GM18511 (cell line): ENCODE results near the gene VPS13D.
"Not testable (repeated sequence)": the region's sequence is repeated elsewhere in the genome, so short reads cannot be mapped to it uniquely, and the experiment has no call there.

Source experiments
- ATAC-seq: cut with Tn5 transposase; IDR thresholded peaks from one replicate; pipeline ENCODE4 v1.9.1; 2021; ENCODE audit warnings: mild to moderate bottlenecking, moderate library complexity; ENCODE audit not compliant: unreplicated experiment

Gene VPS13D

DNA sequence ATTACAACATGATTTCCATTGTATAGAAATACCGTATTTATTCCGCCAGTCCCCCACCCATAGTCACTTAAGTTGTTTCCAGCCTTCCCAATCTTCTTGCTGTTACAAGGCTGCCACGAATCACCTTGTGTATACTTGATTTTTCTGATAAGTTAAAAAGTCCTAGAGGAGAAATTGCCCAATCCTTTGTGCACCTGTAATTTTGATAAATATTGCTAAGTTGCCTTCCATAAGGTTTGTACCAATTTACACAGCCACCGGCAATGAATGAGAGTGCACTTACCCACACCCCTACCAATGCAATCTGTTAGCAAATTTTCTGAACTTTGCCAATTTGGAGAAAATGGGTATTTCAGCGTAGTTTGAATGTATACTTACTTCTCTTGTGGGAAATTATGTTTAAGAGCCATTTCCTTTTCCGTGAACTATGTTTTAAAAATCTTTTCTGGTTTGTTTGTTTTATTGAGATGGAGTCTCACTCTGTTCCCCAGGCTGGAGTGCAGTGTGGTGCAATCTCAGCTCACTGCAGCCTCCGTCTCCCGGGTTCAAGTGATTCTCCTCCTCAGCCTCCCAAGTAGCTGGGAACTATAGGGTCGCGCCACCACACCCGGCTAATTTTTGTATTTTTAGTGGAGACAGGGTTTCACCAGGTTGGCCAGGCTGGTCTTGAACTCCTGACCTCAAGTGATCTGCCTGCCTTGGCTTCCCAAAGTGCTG is 300.8 kb downstream of the VPS13D start:
- ATAC-seq = no peak

DNA sequence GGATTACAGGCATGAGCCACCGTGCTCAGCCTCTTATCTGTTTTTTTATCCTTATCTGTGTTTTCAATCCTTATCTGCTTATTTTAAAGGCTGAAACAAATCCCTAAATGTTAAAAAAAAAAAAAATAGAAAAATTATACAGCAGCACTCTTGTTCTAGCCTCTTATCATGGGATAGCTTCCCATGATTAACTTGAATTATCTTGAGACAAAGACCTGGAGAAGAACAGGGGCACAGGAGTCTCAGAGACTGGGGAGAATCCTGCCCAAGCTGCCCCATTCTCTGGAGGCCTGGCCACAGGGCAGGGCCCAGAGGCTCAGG is 301.3 kb downstream of the VPS13D start:
- ATAC-seq = no peak

DNA sequence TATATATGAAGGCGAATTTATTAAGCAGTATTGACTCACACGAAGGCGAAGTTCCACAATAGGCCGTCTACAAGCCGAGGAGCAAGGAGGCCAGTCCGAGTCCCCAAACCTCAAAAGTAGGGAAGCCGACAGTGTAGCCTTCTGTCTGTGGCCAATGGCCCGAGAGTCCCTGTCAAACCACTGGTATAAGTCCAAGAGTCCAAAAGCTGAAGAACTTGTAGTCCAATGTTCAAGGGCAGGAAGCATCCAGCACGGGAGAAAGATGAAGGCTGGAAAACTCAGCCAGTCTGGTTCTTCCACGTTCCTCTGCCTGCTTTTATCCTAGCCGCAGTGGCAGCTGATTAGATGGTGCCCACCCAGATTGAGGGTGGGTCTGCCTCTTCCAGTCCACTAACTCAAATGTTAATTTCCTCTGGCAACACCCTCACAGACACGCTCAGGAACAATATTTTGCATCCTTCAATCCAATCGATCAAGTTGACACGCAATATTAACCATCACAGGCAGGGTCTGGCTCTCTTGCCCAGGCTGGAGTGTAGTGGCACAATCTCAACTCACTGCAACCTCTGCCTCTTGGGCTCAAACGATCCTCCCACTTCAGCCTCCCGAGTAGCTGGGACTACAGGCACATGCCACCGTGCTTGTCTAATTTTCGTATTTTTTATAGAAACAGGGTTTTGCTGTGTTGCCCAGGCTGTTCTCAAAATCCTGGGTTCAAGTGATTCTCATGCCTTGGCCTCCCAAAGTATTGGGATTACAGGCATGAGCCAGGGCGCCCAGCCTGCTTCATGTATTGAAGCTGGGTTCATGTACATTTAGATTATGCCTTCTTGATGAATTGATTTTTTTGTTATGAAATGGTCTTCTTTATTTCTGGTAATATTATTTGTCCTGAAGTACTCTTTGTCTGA is 302.8 kb downstream of the VPS13D start:
- no peak for ATAC-seq

DNA sequence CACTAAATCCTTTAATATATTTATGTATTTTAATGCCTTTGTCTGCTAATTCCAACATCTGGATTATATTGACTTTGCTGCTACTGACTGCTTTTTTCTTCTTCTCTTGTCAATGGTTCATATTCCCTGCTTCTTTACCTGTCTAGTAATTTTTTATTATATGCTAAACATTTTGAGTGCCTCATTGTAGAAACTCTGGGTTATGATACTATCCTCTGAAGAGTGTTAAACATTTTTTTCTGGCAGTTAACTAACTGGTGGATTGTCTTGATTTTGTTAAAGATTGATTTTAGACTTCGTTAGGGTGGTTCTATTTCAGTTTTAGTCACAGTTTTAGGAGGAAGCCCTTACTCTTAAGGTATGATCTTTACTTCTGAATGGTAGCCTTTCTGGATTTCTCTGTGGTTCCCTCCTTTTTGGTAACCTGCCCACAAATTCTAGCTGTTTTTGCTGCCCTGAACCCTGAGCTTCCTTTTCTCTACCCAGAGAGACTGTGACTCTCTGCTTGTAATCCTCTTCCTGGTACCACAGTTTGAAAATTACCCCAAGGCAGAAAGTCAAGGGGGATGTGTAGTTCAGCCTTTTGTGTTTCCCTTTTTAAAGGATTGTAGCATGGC is 306.3 kb downstream of the VPS13D start:
- no peak for ATAC-seq

DNA sequence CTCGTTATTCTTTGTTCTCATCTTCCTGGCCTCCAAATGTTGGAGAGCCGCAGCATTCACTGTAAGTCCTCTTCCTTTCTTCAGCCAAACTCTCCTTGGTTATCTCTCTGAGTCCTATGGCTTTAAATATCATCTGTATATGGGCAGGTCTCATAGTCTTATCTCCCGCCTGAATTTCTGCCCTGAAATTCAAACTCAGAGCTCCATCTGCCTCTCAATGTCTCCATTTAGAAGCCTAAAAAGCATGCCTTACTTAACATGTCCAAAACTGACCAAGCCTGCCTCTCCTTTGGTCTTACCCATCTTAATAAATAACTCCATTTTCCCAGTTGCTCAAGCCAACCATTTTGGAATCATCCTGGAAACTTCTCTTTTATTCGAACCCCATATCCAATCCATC is 307.5 kb downstream of the VPS13D start:
- no peak for ATAC-seq

DNA sequence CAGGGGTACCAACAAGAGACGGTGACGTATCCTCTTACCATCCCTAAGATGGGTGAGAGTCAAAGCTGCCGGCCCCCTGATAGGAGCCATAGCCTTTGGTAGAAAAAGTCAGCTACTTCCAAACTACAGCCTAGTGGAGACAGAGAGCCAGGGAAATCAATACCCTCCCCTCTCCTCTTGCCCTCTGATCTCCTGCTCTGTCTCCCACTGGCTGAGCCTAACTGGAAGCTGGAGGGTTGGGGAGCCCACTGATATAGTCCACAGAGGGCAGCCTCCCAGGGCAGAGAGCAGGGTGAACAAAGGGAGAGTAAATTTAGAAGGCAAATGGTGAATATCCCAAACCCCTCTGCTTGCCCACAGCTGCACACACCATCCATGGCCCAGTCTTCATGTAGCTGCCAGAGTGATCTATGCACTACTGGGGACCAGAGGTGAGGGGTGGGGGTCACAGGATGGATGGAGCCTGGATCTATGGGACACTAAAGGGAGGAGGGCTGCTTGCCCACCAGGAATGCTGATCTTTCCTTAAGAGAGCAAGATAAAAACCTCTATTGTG is 308.2 kb downstream of the VPS13D start:
- no peak for ATAC-seq

DNA sequence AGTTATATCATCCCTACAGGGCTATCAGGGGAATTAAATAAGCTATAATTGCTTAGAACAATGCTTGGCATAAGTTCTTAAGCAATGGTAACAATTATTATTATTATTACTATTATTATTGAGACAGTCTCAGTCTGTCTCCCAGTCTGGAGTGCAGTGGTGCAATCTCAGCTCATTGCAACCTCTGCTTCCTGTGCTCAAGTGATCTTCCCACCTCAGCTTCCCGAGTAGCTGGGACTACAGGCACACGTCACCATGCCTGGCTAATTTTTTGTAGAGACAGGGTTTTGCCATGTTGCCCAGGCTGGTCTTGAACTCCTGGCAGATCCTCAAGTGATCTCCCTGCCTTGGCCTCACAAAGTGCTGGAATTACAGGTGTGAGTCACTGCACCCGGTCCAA is 308.7 kb downstream of the VPS13D start:
- not testable (repeated sequence) for ATAC-seq

DNA sequence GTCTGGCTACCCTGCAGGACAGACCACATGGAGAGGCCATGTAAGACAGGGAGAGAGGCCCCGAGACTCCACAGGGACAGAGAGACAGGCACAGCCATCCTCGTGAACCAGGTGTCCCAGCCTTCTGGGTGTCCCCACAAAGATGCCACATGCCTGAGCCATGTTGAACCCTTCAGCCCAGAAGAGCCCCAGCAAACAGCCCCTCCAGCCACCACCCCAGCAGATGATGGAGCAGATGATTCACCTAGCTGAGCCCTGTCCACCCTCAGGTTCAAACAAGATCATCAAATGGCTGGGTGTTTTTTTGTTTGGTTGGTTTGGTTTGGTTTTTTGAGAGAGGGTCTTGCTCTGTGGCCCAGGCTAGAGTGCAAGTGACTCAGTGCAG is 309.5 kb downstream of the VPS13D start:
- ATAC-seq = no peak

DNA sequence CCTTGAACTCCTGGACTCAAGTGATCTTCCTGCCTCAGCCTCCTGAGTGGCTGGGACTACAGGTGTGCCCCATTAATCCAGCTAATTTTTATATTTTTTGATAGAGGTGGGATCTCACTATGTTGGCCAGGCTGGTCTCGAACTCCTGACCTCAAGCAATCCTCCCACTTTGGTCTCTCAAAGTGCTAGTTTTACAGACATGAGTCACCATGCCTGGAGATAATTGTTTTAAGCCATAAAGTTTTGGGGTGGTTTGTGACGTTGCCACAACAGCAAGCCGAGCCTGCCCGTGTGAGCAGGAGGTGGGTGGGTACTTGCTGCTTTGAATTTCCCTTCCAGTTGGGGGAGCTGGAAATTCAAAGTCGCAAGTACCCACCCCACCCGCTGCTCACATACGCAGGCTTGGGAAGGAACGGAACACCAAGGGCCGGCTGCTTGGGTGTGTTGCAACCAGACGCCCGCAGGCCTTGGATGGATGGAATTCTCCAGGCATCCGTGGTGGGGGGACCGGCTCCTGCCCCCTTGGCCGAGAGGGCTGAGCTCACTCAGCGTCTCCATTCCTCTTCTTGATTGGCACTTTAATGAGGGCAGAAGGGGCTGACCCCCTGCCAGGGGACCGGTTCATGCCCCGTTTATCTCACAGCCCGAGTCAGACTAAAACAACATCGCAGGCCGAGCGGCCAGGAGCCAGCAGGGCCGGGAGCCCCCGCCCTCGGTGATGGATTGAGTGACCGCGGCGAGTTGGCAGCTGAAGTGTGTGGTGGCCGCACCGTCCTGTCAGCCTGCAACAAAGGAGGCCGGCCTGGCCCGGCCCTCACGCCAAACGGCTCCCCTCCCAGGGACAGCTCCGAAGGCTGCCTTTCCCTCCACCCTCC is 310.1 kb downstream of the VPS13D start:
- no peak for ATAC-seq

DNA sequence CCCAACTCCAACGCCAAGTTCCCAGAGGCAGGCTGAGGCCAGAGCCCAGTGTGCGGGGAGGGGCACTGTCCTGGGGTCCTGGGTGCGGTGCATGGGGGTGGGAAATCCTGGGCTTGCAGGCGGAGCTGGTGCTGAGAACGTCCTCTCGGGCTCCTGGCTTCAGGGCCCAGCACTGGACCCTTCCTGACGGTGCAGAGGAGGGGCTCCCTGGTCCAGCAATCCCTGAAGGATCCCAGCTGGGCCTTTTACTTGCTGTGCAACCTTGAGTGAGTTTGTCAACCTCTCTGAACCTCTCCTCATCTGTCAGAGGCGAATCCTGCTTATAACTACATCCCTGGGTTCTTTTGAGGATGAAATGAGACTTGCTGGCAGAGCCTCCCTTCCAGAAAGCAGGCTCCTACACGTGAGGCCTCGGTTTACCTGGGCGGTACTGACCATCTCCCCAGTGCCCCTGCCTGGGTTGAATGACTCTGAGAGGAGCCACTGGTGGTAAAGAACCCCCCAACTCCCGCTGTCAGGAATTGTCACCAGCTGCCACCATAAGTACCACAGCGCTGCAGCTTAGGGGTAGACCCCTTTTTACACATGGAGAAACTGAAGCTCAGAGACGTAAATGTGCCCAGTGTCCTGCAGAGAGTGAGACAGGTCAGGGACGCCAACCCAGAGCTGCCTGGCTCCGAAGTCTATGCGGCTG is 310.9 kb downstream of the VPS13D start:
- no peak for ATAC-seq

DNA sequence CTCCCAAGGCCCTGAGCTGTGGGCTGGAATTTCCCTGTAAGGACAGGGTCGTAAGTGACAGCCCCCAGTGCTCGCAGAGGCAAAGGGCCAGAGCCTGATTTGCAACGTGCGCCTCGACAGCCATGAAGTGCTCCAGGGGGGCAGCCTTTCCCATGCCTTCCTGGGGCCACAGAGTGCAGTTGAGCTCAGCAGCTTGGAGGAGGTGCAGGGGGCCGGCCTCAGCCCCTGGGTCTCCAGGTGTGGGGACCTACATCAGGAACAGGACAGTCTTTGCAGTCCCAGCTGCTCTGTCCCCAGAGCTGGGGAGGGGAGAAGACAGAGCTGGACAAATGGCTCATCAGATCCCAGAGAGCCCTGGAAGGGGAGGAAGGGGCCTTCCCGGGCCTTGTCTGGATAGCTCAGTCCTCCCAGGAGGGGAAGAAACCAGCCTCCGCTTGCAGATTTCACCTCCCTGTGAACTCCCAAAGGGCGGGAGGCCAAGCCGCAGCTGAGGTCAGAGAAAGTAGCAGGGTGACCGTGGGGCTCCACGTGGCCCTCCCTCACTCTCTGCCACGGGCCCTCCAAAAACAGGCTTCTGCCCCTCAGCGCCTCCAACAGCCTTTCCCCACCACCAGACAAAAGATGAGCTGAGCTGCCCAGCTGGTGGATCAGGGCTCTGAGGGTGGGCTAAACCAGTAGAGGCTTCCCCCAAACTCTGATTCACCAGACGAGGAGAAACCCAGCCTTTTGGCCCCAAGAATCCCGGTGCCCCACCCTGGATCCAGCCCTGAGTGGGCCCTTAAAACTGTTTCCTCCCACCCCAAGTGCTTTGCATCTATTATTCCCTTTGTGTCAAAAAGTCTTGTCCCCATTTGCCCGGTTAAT is 311.7 kb downstream of the VPS13D start:
- no peak for ATAC-seq

DNA sequence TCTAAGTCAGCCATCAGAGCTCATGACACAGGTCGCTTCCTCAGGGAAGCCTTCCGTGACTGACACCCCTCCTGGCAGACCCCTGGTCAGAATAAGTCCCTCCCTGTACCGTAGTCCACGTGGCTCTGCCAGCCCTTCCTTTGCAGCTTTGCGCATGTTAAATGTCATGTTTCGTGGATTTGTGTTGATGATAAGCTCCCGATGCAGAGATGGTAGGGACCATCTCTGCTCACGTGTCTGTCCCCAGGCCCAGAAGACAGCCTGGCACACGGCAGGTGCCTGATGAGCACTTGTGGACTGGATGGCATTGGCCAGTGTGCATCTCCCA is 312.3 kb downstream of the VPS13D start:
- no peak for ATAC-seq

DNA sequence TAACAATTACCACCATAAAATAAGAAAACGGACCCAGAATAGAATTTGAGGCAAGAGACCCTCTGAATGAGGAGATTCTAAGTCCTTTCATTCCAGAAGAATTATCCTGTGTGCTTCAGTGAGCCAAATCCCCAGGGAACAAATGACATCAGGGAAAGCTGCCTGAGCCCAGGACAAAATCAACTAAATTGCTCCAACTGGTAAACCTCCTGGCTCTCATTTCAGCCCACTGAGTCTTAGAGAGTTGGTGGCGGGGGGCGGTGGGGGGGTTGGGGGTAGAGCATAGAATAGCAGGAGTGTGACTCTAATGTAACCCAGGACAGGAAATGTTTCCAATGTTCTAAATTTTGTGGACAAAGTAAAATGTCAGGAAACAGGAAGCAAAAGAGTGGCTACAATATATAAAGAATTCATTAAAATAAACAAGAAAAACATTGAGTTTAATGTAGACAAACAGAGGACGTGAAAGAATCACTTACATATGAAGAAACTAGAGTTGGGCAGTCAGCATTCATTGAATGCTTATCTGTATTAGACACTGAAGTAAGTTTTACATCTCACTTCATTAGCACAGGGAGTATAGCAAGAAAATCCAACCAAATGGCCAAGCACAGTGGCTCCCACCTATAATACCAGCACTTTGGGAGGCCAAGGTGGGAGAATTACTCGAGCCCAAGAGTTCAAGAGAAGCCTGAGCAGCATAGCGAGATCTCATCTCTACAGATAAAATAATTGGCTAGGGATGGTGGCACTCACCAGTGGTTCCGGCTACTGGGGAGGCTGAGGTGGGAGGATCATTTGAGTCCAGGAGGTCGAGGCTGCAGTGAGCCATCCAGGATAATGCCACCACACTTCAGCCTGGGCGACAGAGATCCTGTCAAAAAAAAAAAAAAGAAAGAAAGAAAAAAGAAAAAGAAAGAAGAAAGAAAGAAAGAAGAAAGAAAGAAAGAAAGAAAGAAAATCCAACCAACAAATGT is 313.1 kb downstream of the VPS13D start:
- no peak for ATAC-seq

DNA sequence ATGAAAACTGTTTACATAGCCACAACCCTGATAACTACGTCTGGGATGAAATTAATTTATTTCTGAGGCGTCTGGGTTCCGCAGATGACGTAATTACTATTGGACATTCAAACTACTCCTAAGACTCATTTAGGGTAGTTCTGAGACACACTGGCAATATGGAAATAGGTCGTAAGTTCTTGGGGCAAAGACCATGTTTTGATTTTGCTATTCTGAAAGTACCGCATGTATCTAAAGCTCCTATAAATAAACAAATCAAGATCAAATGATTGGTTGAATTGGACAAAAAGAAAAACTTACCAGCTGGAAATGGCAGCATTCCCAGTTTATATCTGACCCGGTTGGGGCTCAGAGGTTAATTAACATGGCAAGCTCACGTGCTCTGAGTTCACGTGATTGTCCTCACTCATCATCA is 313.9 kb downstream of the VPS13D start:
- no peak for ATAC-seq

DNA sequence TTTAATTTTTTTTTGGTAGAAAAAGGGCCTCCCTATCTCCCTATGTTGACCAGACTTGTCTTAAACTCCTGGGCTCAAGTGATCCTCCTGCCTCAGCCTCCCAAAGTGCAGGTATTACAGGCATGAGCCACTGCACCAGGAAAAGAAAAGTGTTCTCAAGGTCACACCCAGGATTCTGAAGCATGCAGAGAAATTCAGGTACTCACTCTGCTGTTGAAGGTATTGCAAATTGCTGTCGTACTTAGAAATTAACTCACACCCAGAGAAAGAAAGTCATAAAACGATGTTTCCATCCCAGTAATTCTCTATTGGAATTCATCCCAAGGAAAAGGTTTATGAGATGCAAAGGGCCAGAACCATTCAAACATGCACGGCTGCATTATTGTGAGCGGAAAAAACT is 314.5 kb downstream of the VPS13D start:
- ATAC-seq = no peak

DNA sequence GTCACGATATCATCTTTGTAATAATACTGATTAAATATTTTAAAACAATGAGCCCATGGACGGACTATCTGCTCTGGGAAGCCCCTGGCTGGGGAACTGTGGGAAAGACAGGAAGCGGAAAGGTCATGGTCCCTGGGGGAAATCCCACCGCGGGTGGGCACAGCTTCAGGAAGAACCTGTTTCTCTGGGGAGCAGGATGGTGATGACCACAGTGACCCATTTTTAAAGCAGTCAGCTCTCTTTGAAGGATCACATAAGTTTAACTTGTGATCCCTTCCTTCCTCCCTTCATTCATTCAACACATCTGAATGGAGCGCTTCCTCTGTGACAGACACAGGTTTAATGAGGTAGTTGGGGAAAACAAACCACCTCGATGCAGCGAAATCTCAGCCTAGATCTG is 315.2 kb downstream of the VPS13D start:
- ATAC-seq = no peak

DNA sequence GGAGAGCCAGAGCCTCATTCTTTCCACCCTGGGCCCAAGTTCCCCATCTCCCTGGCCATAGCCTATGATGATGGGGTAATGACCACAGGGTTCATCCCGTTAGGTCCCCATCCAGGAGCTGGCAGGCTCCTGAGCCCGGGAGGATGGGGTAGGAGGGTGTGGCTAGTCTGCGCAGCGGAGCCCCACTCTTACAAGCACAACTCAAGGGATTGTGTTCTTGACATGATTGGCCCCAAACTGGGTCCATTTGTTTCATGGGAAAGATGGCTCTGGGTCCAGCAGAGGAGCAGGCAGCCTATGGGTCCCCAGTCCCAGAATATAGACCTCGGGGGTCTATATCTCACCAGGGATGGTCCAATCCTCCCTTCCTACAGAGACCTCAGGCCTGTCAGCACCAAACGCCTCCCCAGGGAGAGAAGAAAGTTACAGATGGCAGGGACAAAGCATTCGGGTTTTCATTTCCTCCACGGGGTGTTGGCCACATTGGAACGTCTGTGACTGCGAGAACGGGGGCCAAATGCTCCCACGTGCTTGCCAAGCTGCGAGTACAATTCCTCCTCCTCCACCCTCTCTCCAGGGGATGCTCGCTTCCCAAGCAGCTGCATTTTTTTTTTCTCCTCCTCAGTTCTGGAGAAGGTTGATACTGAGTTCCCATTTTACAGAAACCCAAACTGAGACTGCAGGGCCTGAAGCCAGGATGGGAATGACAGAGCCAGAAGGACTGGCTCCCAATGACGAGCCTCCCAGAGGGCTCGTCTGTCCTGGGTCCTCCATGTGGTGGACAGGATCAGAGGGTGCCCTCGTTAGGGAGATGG is 317.1 kb downstream of the VPS13D start:
- no peak for ATAC-seq
